ELR (cell line): ENCODE data around the gene GIPC1.

Experiments used
- DNase-seq: peaks from one replicate; pipeline ENCODE4 v3.0.0-alpha.2; 2015; ENCODE audit warnings: low read depth

The GIPC1 gene

DNA sequence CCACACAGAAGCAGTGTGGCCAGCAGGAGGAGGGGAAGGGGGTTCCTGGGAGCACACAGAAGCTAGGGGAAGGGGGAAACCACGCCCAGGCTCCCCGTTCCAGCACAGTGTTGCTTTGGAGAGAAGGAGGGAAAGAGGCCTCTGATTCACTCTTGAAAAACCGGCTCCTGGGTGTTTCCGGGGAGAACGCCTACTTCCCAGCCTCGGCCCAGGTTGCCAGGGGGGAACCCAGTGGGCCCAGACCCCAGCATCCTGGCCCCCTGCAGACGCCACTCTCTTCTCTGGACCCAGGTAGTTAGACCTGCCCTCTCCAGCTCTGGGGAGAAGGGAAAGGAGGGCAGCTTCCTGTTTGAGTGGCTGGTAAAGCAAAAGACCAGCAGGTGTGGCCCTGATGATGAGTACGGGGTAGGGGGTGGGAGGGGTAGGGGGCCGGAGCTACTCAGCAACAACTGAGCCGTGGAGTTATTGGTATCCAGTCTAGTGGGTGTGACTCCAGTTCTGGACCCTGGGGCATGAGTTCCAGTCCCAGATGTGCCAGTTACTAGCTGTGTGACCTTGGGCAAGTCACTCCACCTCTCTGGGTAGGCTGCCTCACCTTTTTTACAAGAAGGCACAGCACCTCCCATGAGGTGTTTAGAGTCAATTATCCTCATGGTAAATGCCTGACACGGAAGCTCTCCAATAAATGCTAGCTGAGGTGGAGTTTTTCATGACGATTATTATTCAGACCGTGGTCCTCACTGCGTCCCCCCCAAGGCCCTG, 836 bp downstream of the GIPC1 start:
- peak; percentile 53 for DNase-seq

DNA sequence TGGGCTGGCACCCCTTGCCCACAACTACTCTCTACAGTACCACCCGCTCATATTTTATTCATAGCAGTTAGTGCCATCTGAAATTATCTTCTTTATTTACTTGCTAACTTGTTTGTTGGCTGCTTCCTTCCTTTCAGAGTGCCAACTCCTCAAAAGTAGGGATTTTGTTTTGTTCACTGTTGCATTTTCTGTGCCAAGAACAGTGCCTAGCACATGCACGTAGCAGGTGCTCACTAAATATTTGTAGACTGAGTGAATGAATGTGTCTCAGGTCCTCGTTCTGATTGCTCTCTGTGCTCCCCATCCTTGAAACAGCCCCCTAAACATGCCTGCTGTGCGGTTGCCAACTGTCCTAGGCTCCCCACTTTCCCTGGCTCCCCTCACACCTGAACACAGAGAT, 1.5 kb downstream of the GIPC1 start:
- no peak for DNase-seq

DNA sequence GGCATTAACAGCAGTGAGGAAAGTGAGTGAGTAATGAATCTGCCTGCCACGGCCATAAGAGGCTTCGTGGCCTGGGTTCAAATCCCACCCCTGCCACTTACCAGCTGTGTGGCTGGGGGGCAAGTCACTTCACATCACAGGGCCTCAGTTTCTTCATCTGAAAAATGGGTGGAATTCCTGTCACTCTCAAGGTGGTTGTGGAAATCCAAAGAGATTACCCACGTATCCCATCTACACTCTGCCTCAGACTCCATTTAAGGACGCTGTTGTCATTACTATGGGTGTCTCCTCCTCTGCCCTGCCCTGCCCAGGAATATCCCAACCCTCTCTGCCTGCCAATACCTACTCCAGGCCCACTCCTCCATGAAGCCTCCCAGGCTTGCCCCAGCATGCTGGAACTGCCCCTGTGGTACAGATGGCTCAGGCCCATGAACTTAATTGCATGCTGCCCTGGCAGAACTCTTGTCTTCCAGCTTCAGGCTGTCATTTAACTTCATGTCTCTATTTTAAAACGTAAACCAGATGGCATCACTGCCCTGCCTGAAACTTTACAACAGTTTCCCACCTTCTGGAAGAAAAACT, 3.1 kb downstream of the GIPC1 start:
- no peak for DNase-seq

DNA sequence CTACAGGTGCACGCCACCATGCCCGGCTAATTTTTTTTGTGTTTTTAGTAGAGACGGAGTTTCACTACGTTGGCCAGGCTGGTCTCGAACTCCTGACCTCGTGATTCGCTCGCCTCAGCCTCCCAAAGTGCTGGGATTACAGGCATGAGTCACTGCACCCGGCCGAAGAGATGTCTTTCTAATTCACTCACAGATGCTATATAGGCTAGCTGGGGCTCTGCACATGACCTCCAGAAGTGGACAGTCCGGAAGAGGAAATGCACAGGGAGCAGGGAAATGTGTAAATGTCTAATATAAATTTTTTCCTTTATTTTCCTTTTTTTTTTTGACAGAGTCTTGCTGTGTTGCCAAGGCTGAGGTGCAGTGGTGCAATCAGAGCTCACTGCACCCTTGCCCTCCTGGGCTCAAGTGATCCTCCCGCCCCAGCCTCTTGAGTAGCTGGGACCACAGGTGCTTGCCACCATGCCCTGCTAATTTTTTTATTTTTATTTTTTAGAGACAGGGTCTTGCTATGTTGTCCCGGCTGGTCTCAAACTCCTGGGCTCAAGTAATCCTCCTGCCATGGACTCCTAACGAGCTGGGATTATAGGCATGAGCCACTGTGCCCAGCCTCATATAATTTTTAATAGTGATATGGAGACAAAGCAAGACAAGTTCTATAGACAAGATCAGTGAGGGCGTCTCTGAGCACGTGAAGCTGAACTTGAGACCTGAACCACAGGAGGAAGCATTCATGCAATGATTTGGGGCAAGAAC, 8.4 kb downstream of the GIPC1 start:
- peak; percentile 59 for DNase-seq

DNA sequence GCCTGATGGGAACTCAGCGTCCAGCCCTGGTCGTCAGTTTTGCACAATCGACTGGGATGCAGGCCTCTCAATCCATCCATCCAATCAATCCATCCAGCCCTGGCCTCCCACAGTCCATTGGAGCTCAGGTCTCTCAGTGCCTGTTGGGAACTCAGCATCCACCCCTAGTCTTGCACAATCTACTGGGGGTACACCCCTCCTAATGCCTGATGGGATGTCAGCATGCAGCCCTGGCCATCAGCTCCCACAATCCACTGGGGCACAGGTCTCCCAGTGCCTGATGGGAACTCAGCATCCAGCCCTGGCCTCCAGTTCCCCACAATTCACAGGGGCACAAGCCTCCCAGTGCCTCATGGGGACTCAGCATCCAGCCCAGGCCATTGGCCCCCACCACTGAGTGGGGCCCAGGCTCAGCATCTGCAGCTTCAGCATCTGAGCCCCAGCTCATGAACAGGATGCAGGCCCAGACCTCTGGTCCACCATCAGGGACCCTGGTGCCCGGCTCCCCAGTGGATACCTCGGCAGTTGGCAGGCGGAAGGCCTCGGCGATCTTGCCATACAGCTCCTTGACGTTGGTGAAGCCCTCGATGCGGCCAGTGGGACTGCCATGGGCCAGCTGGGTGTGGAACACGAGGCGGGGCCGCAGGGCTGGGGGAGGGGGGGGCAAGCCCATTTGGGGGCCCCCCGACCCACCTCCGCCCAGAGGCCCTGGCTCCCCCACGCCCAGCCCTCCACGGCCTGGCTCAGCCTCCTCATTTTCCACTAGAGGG, 13.6 kb downstream of the GIPC1 start:
- DNase-seq: no peak

DNA sequence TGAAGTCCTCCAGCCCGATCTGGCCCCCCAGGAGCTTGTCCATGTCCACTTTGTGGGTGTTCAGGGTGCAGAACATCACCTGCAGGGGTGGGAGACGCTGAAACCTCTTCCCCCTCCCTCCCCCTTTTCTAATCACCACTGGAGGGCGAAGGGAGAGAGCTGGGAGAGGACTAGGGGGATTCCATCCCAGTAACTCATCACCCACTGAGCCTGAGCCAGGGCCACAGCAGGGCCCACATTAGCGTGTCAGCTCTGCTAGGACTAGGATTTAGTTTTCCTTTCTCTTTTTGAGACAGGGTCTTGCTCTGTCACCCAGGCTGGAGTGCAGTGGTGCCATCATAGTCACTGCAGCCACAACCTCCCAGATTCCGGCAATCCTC, 15.2 kb downstream of the GIPC1 start:
- DNase-seq: peak; percentile 64

DNA sequence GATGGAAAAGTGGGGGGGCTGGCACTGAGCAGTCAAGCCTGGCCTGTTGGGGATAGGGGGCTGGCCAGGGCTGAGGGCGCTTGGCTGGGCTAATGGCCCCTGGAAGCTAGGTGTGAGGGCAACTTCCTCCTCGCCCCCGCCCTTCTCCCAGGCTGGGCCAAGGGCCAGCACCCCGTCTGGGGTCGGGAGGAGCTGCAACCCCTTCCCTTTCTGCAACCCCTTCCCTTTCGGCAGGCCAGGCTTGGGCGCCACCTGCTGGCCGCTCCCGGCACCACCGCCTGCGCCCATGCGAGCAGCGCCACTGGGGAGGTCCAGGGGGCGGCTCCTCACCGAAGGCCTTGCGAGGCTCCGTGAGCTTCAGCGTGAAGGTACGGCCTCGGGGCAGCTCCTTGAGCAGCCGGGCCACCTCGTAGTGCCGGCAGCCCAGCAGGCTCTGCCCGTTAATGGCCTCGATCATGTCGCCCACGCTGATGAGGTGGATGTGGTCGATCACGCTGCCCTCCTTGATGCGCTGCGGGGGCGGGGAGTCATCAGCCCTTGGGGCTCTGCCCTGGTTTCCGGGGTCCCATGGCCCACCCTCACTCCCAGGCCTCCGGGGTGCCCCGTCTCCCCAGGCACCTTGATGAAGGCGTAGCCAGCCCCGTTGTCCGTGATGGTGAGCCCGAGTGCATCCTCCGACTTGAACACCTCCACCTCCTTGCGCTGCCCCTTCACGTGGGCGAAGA, 15.8 kb downstream of the GIPC1 start:
- DNase-seq: no peak

DNA sequence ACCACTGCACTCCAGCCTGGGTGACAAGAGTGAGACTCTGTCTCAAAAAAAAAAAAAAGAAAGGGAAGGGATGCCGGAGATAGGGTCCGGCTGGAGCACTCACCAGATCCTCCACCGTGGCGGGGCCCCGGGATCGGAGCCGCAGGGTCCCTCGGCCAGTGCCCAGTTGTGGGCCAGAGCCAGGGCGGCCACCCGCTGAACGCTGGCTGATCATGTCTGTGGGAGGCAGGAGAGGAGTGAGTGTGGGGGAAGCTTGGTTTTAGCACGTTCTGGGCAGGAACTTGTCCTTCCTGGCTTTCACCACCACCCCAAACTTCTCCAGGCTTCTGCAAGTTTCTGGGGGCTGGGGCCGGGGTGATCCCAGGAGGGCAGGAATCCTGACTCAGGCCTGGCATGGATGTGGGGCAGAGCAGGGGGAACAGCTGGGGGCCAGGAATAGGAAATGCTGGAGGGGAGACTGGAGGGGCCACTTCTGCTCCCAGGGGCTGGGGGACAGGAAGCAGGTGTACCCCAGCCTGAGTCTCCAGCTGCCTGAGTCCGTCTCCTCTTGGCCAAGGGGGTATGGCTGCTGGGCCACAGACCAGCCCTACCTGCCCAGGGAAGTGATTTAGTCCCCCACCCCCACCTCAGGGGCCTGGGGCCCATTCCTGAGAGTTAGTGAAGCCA, 16.5 kb downstream of the GIPC1 start:
- DNase-seq: no peak

DNA sequence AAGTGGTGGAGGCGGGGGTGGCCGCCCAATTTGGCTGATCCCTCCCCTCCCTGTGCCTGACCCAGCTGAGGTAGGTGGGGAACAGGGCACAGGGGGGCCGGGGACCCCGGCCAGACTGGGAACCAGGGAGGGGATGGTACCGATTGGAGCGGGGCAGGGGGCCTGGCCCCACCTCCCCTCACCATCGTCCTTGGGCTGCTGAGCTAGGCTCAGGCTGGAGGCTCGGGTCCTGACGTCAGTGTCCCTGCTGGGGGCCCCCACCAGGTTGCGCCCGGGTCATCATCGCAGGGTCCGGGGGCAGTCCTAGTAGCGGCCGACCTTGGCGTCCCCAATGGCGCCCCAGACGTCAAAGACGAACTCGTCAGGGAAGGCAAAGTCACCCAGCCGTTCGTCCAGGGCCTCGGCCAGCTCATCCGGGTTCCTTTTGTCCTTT, 17.8 kb downstream of the GIPC1 start:
- no peak for DNase-seq

DNA sequence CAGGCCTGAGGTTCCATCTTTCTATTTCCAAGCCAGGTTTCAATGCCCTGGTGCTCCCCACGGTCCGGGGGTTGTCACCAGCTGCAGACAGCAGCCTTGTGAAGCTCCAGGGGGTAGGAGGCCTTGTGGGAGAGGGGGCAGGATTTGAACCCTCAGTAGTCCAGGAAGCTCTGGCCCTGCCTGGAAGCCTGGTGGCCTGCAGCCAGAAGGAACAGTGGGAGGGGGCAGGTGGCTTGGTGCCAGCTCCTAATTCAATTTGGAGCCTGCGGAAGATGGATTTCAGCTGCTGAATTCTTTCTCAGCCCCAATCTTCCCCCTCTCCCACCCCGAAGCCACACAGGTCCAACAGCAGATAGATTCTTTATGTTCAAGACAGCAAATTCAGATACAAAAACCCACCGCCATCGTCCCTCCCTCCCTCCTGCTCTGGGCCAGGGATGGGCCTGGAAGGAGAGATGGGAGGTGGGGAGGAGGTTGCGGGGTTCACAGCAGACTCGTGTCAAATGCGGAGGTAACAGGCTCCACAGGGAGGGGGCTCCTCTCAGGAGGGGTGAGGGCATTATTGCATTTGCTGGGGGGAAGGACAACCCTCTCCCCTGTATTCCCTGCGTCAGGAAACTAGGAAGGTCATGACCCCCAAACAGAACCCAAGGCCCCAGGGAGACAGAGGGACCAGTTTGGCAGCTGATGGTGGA, 18.4 kb downstream of the GIPC1 start:
- DNase-seq: no peak

DNA sequence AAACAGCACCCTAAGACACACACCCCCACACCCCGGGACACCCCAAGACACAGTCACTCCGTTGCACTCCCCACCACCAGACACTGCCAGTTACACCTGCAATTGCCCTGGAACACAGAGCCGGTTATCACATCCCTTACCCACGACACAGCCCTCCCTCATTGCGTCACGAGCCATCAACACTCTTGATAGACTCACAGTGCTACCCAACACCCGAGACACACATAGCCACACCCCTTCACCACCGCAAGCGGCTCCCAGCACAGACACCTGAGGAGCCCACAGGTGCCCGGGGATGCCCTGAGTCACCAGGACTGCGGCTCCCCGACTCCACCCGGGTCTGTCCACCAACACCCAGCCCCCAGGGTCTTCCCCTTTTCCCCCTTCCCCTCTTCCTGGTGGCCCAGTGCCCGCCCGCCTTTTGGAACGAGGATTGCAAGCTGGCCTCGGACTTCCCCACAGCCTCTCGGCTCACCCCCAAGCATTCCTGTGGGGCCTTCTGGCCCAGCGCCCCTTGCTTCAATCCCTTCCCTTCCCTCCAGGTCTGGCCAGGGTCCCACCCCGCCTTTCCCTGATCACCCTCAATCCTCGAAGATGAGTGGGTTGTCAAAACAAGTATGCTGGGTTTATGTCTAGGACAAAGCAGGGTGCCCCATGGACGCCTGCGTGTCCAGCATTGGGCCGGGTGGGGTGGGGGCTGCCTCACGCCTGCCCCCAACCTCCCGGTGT, 19.1 kb downstream of the GIPC1 start:
- peak; percentile 61 for DNase-seq

DNA sequence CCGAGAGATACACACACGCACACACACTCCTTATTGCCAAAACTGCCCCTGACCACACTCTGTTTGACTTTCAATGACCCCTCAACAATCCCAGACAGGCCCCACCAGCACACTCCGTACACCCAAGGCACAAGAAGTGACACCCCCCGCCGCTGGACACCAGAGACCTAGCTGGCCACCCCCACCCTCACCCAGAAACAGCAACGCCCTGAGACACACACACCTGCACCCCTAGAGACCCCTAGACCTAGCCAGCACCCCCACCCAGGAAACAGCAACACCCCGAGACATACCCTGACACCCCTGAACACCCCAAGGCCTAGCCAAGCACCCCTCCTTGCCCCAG, 19.6 kb downstream of the GIPC1 start:
- DNase-seq: no peak

DNA sequence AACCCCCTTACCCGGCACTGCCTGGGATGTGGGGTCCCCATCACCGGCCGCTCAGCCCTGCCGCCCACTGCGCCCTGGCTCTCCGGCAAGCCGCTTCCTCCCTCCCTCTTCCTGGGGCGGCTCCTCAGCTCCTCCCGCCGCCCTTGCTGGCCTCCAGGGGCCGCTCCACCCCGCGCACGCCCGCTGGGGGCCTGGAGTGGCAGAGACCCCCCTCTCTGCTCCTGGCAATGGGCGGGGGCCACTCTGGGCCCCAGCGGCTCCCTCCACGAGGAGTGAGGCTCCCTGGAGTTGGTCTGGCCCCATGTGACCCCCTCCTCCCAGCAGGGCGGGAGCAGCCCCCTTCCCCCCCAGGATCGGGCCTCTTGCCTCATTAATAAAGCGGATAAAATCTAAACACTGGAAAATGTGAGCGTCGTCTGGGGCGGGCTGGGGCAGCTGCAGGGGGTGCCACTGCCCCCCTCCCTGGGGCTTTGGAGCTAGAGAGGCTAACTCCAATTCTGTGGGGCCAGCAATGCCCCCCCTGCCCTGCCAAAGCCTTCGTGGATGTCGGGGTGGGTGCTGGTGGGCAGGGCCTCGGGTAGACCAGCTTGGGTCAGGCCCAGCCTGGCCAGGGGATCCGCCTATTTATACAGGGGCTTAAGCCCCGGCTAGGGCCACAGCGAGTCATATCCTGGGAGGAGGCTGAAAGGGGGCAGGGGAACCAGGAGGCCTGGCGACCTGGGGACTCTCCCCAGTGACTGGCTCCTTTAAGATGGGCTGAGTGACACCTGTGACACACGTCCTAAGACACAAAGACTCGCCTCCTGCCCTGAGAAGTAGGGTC, 20.5 kb downstream of the GIPC1 start, which contains the start of gene PTGER1:
PTGER1 (minus strand) TSS at position 104 of the 823 bp plus-strand sequence. CDS start 1,034 bp downstream, outside the sequence.
- DNase-seq: peak; percentile 62

DNA sequence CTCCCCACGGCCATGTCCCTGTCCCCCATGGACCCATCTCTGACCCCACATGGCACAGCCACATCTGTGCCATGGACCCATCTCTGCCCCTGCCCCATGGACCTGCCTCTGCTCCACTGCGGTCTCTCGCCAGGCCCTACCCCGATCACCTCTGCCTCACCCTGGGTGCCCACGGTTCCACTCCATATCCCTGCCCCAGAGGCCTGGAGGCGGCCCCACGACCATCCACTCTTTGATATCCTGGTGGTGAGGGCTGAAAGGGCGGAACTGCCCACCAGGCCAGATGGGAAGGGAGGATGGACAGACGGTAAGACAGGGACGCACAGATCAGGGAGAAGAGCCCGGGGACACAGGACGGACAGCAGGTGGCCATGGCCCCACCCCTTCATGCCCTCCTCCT, 21.1 kb downstream of the GIPC1 start:
- no peak for DNase-seq

DNA sequence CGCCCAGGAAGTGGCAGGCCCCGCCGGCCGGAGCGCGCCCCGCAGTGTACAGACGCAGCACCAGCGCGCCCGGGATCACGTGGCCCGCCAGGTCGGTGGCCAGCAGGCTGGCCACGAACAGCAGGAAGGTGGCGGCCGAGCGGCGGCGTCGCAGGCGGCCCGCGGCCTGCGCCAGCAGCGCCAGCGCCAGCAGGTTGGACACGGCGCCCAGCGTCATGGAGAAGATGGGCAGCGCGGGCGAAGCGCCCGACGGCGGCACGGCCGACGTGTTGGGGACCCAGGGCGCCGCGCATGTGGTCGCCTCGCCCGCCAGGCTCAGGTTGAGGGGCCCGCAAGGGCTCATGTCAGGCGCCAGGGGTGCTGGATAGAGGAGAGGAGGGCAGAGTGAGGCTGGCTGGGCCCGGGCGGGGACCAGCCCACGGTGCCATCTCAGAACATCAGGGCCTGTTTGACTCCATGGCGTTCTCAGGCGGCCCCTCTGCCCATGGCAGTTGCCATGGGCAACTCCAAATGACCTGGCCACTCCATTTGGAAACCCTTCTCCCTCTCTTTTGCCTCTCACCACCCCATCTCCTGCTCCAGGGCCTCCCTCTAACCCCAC, 21.8 kb downstream of the GIPC1 start:
- DNase-seq: no peak

DNA sequence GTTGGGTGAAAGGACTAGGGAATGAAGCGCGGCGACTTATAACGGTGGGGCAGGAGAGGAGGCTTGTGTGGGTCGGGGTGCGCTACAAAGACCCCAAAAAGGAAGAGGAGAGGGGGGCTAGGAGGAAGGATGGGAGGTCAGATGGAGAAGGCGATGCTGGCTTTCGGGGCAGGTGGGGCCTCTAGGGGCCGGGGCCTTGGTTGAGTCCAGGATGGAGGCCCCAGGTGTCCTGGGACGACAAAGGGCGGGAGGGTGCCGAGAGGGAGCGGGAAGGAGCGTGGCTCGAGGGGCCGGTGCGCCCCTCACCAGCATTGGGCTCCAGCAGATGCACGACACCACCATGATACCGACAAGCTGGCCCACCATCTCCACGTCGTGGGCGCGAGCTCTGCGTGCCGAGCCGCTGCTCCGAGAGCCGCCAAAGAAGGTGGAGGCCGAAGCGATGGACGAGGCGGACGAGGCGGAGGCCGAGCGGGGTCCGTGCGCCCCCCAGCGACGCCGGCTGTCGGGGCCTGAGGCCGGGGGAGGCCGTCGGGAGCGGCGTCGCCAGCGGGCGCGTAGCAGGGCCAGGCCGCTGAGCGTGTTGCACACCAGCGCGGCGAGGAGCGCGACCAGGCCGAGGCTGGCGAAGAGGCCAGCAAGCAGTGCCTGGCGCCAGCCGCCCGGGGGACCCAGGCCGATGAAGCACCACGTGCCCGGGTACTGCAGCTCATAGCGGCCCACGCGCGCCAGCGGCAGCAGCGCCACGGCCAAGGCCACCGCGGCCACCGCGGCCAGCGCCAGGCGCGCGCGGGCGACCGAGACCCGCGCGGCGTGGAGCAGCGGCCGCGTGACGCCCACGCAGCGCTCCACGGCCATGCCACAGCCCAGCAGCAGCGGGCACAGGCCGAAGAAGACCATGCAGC, 22.6 kb downstream of the GIPC1 start:
- DNase-seq: no peak

DNA sequence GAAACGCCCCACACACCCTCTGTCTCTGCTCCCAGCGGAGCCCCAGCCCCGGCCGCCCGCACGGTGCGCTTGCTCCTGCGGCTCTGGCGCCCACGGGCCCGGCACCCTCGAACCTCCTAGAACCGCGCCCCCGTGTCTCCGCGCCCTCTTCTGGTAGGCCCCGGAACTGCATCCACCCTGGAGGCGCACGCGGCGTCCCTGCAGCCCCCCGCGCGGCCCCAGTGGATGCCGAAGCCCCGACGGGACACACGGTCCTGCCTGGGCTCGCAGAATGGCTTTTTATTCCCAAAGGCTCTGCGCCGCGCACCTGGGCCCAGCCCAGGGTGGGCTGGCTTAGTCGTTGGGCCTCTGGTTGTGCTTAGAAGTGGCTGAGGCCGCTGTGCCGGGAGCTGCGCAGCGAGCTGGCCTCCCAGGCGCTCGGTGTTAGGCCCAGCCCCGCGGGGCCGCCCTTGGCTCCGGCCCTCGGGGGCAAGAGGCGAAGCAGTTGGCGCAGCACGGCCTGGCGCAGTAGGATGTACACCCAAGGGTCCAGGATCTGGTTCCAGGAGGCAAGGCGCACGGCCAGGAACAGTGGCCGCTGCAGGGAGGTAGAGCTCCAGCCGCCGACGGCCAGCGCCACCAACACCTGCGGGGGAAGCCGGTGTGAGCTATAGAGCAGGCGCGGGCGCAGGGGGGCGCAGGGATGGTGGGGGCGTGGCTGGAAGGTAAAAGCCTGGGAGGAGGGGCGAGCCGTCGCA, 23.6 kb downstream of the GIPC1 start:
- peak; percentile 73 for DNase-seq
